SK-N-SH treated with all-trans-retinoic acid at 6 μM for 48 hours (cell line): Measurements from ENCODE around the gene DPYD.

Source experiments
- ATAC-seq: fragments of 200-7000 bp; cut with Tn5 transposase; 3 replicates; pipeline ENCODE4 v1.9.1; 2020; ENCODE audit warnings: mild to moderate bottlenecking, moderate library complexity
- ARNTL ChIP-seq: fragments of 450-650 bp; formaldehyde crosslinking; IDR thresholded peaks from 2 replicates; pipeline ENCODE4 v1.5.0; 2020; ENCODE audit warnings: low read depth, mild to moderate bottlenecking, moderate library complexity, borderline replicate concordance
- BACH2 ChIP-seq: fragments of 250-450 bp; sonication (Bioruptor Pico); IDR thresholded peaks from 2 replicates; pipeline ENCODE4 v1.9.0; 2021; ENCODE audit warnings: mild to moderate bottlenecking, borderline replicate concordance
- CSDC2 ChIP-seq: fragments of 250-450 bp; sonication (Bioruptor Pico); IDR thresholded peaks from 2 replicates; pipeline ENCODE4 v1.5.0; 2020; ENCODE audit warnings: mild to moderate bottlenecking, moderate library complexity
- ESRRG ChIP-seq: fragments of 250-450 bp; sonication (Bioruptor Pico); IDR thresholded peaks from 2 replicates; pipeline ENCODE4 v1.6.1; 2021; ENCODE audit warnings: mild to moderate bottlenecking
- GLIS3 ChIP-seq: fragments of 250-450 bp; sonication (Bioruptor Pico); IDR thresholded peaks from 2 replicates; pipeline ENCODE4 v1.5.0; 2020; ENCODE audit warnings: mild to moderate bottlenecking, moderate library complexity
- ISL1 ChIP-seq: fragments of 250-450 bp; sonication (Bioruptor Pico); IDR thresholded peaks from 2 replicates; pipeline ENCODE4 v2.1.2; 2022; ENCODE audit warnings: mild to moderate bottlenecking, moderate library complexity
- OSR1 ChIP-seq: fragments of 250-450 bp; sonication (Bioruptor Pico); IDR thresholded peaks from 2 replicates; pipeline ENCODE4 v1.8.0; 2022; ENCODE audit warnings: moderate library complexity, mild to moderate bottlenecking, inconsistent platforms
- PPARA ChIP-seq: fragments of 250-450 bp; sonication (Bioruptor Pico); IDR thresholded peaks from 2 replicates; pipeline ENCODE4 v1.5.0; 2020; ENCODE audit warnings: mild to moderate bottlenecking, borderline replicate concordance
- RARB ChIP-seq: fragments of 250-450 bp; sonication (Bioruptor Pico); IDR thresholded peaks from 2 replicates; pipeline ENCODE4 v1.8.0; 2021; ENCODE audit warnings: mild to moderate bottlenecking, moderate library complexity
- SNAI2 ChIP-seq: fragments of 250-450 bp; sonication (Bioruptor Pico); IDR thresholded peaks from 2 replicates; pipeline ENCODE4 v1.5.0; 2020; ENCODE audit warnings: mild to moderate bottlenecking, moderate library complexity
- TCF4 ChIP-seq: fragments of 250-450 bp; sonication (Bioruptor Pico); IDR thresholded peaks from 2 replicates; pipeline ENCODE4 v1.8.0; 2021; ENCODE audit warnings: mild to moderate bottlenecking, moderate library complexity, borderline replicate concordance
- TOX ChIP-seq: fragments of 250-450 bp; sonication (Bioruptor Pico); IDR thresholded peaks from 2 replicates; pipeline ENCODE4 v1.8.0; 2021; ENCODE audit warnings: mild to moderate bottlenecking, moderate library complexity, borderline replicate concordance
- ZC3H10 ChIP-seq: fragments of 250-450 bp; sonication (Bioruptor Pico); IDR thresholded peaks from 2 replicates; pipeline ENCODE4 v1.5.1; 2021; ENCODE audit warnings: mild to moderate bottlenecking, moderate library complexity
- ZFP30 ChIP-seq: fragments of 450-650 bp; formaldehyde crosslinking; IDR thresholded peaks from 2 replicates; pipeline ENCODE4 v1.5.0; 2022; ENCODE audit warnings: mild to moderate bottlenecking, moderate library complexity
- ZNF565 ChIP-seq: fragments of 450-650 bp; formaldehyde crosslinking; conservative IDR thresholded peaks from 2 replicates; pipeline ENCODE4 v1.5.0; 2020; ENCODE audit warnings: low read depth, mild to moderate bottlenecking, moderate library complexity
- ZNF70 ChIP-seq: fragments of 450-650 bp; formaldehyde crosslinking; IDR thresholded peaks from 2 replicates; pipeline ENCODE4 v1.5.0; 2020; ENCODE audit warnings: mild to moderate bottlenecking, moderate library complexity
- ZNF8 ChIP-seq: fragments of 450-650 bp; formaldehyde crosslinking; IDR thresholded peaks from 2 replicates; pipeline ENCODE4 v1.5.0; 2020; ENCODE audit warnings: mild to moderate bottlenecking, moderate library complexity
- TF ChIP-seq, protein P1 (sequence below): fragments of 250-450 bp; sonication (Bioruptor Pico); IDR thresholded peaks from 2 replicates; pipeline ENCODE4 v1.5.0; 2020; ENCODE audit warnings: mild to moderate bottlenecking, moderate library complexity
- TF ChIP-seq, protein P2 (sequence below): fragments of 250-450 bp; sonication (Bioruptor Pico); IDR thresholded peaks from 2 replicates; pipeline ENCODE4 v1.8.0; 2021; ENCODE audit warnings: low read depth, mild to moderate bottlenecking, moderate library complexity, borderline replicate concordance
- TF ChIP-seq, protein P3 (sequence below): fragments of 250-450 bp; sonication (Bioruptor Pico); IDR thresholded peaks from 2 replicates; pipeline ENCODE4 v1.8.0; 2020; ENCODE audit warnings: mild to moderate bottlenecking, moderate library complexity, borderline replicate concordance
- TF ChIP-seq, protein P4 (sequence below): fragments of 250-450 bp; sonication (Bioruptor Pico); IDR thresholded peaks from 2 replicates; pipeline ENCODE4 v1.5.1; 2020; ENCODE audit warnings: low read depth, mild to moderate bottlenecking, moderate library complexity
- TF ChIP-seq, protein P5 (sequence below): fragments of 250-450 bp; sonication (Bioruptor Pico); IDR thresholded peaks from 2 replicates; pipeline ENCODE4 v1.5.1; 2021; ENCODE audit warnings: mild to moderate bottlenecking, moderate library complexity

The DPYD gene

DNA sequence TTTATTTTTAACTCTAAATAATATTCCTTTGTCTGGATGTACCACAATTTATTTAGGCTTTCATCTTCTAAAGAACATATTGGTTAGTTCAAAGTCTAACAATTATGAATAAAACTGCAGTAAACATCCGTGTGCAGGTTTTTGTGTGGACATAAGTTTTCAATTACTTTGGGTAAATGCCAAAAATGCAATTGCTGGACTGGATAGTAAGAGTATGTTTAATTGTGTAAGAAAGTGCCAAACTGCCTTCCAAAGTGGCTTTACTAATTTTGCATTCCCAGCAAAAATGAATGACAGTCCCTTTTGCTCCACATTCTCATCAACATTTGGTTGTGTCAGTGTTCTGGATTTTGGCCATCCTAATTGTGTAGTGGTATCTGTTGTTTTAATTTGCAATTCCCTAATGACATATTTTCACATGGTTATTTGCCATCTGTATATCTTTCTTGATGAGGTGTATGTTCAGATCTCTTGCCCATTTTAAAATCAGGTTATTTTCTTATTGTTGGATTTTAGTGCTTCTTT lies 113.8 kb downstream of the DPYD start:
- TF ChIP-seq ZFP30 (CRISPR knock-in tag) (no peak), ZNF8 (CRISPR knock-in tag) (no peak), SNAI2 (no peak), ESRRG (no peak), GLIS3 (CRISPR knock-in tag) (no peak), CSDC2 (CRISPR knock-in tag) (no peak), BACH2 (CRISPR knock-in tag) (no peak), TOX (no peak), OSR1 (CRISPR knock-in tag) (no peak), ARNTL (CRISPR knock-in tag) (no peak), ISL1 (CRISPR knock-in tag) (no peak)
- TF ChIP-seq, protein P1, sequence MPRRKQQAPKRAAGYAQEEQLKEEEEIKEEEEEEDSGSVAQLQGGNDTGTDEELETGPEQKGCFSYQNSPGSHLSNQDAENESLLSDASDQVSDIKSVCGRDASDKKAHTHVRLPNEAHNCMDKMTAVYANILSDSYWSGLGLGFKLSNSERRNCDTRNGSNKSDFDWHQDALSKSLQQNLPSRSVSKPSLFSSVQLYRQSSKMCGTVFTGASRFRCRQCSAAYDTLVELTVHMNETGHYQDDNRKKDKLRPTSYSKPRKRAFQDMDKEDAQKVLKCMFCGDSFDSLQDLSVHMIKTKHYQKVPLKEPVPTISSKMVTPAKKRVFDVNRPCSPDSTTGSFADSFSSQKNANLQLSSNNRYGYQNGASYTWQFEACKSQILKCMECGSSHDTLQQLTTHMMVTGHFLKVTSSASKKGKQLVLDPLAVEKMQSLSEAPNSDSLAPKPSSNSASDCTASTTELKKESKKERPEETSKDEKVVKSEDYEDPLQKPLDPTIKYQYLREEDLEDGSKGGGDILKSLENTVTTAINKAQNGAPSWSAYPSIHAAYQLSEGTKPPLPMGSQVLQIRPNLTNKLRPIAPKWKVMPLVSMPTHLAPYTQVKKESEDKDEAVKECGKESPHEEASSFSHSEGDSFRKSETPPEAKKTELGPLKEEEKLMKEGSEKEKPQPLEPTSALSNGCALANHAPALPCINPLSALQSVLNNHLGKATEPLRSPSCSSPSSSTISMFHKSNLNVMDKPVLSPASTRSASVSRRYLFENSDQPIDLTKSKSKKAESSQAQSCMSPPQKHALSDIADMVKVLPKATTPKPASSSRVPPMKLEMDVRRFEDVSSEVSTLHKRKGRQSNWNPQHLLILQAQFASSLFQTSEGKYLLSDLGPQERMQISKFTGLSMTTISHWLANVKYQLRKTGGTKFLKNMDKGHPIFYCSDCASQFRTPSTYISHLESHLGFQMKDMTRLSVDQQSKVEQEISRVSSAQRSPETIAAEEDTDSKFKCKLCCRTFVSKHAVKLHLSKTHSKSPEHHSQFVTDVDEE (CRISPR knock-in tag): no peak
- ATAC-seq: peak; percentile 20; the same call in 1 of the 3 replicates

DNA sequence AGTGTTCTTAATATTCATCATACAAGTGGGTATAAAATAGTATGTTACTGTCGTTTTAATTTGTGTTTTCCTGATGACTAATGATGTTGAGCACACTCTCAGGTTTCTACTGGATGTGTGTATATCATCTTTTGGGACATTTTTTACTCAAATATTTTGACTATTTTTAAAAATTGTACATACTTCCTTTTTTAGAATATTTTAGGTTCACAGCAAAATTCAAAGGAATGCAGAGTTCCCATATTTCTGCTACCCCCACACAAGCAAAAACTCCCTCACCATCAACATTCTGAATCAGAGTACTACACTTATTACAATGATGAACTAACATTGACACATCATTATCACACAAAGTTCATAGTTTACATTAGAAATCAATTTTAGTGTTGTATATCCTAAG lies 114.5 kb downstream of the DPYD start:
- no peak; the same call in 2 of the 3 replicates for ATAC-seq
- TF ChIP-seq ZNF70 (CRISPR knock-in tag): no peak
- no peak for TF ChIP-seq PPARA (CRISPR knock-in tag)

DNA sequence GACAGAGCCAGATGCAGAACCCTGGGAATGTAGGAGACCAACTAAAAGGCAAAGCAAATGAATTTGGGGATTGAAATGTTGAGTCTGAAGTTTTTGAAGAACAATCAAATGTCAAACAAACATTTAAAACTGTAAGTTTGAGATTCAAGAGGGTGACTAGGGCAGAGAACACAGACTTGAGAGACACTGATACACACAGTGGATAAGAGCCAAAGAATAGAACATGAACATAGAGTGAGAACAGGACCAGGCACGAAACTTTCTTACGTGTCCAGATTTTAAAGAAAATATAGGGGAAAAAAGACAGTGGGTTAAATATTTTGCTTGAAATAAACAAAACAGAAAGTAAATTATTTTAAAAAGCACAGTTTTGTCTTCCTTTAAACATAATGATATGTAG lies 115.7 kb downstream of the DPYD start:
- TF ChIP-seq PPARA (CRISPR knock-in tag): no peak
- no peak for TF ChIP-seq ISL1 (CRISPR knock-in tag)
- TF ChIP-seq CSDC2 (CRISPR knock-in tag): no peak
- no peak for TF ChIP-seq GLIS3 (CRISPR knock-in tag)
- TF ChIP-seq, protein P2, sequence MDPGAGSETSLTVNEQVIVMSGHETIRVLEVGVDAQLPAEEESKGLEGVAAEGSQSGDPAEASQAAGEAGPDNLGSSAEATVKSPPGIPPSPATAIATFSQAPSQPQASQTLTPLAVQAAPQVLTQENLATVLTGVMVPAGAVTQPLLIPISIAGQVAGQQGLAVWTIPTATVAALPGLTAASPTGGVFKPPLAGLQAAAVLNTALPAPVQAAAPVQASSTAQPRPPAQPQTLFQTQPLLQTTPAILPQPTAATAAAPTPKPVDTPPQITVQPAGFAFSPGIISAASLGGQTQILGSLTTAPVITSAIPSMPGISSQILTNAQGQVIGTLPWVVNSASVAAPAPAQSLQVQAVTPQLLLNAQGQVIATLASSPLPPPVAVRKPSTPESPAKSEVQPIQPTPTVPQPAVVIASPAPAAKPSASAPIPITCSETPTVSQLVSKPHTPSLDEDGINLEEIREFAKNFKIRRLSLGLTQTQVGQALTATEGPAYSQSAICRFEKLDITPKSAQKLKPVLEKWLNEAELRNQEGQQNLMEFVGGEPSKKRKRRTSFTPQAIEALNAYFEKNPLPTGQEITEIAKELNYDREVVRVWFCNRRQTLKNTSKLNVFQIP: no peak
- no peak for TF ChIP-seq ZC3H10
- no peak for TF ChIP-seq TCF4 (CRISPR knock-in tag)
- TF ChIP-seq TOX: no peak
- TF ChIP-seq, protein P1 (CRISPR knock-in tag): no peak
- TF ChIP-seq, protein P3, sequence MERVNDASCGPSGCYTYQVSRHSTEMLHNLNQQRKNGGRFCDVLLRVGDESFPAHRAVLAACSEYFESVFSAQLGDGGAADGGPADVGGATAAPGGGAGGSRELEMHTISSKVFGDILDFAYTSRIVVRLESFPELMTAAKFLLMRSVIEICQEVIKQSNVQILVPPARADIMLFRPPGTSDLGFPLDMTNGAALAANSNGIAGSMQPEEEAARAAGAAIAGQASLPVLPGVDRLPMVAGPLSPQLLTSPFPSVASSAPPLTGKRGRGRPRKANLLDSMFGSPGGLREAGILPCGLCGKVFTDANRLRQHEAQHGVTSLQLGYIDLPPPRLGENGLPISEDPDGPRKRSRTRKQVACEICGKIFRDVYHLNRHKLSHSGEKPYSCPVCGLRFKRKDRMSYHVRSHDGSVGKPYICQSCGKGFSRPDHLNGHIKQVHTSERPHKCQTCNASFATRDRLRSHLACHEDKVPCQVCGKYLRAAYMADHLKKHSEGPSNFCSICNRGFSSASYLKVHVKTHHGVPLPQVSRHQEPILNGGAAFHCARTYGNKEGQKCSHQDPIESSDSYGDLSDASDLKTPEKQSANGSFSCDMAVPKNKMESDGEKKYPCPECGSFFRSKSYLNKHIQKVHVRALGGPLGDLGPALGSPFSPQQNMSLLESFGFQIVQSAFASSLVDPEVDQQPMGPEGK: no peak
- TF ChIP-seq, protein P4, sequence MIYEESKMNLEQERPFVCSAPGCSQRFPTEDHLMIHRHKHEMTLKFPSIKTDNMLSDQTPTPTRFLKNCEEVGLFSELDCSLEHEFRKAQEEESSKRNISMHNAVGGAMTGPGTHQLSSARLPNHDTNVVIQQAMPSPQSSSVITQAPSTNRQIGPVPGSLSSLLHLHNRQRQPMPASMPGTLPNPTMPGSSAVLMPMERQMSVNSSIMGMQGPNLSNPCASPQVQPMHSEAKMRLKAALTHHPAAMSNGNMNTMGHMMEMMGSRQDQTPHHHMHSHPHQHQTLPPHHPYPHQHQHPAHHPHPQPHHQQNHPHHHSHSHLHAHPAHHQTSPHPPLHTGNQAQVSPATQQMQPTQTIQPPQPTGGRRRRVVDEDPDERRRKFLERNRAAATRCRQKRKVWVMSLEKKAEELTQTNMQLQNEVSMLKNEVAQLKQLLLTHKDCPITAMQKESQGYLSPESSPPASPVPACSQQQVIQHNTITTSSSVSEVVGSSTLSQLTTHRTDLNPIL (CRISPR knock-in tag): no peak
- no peak for TF ChIP-seq ZNF565
- TF ChIP-seq, protein P5, sequence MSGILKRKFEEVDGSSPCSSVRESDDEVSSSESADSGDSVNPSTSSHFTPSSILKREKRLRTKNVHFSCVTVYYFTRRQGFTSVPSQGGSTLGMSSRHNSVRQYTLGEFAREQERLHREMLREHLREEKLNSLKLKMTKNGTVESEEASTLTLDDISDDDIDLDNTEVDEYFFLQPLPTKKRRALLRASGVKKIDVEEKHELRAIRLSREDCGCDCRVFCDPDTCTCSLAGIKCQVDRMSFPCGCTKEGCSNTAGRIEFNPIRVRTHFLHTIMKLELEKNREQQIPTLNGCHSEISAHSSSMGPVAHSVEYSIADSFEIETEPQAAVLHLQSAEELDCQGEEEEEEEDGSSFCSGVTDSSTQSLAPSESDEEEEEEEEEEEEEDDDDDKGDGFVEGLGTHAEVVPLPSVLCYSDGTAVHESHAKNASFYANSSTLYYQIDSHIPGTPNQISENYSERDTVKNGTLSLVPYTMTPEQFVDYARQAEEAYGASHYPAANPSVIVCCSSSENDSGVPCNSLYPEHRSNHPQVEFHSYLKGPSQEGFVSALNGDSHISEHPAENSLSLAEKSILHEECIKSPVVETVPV (CRISPR knock-in tag): no peak
- TF ChIP-seq ARNTL (CRISPR knock-in tag): no peak
- no peak for TF ChIP-seq SNAI2
- TF ChIP-seq ESRRG: no peak
- no peak for TF ChIP-seq RARB
- ATAC-seq: no peak
